NB4 (cell line): ENCODE data around the gene FOXM1.

Source experiments
- DNase-seq: peaks from one replicate; pipeline ENCODE4 v3.0.0; 2010; ENCODE audit warnings: low read depth
- H3K4me3 ChIP-seq: one replicate; pipeline ENCODE4 v1.5.1; 2011; ENCODE audit warnings: mild to moderate bottlenecking, low read depth, low read length, moderate library complexity
- MYC ChIP-seq: IDR thresholded peaks from 2 replicates; pipeline ENCODE4 v1.6.1; 2011; ENCODE audit warnings: low read depth, low read length
- POLR2A ChIP-seq: IDR thresholded peaks from 2 replicates; pipeline ENCODE4 v1.6.1; 2011; ENCODE audit warnings: mild to moderate bottlenecking; ENCODE audit not compliant: insufficient read length; ENCODE audit errors: extremely low read depth
- TF ChIP-seq, protein P1 (sequence below): IDR thresholded peaks from one replicate; pipeline ENCODE4 v1.5.1; 2012; ENCODE audit warnings: low read depth, low read length
- TF ChIP-seq, protein P2 (sequence below): IDR thresholded peaks from 2 replicates; pipeline ENCODE4 v1.6.1; 2011; ENCODE audit warnings: low read depth, low read length

Gene FOXM1

DNA sequence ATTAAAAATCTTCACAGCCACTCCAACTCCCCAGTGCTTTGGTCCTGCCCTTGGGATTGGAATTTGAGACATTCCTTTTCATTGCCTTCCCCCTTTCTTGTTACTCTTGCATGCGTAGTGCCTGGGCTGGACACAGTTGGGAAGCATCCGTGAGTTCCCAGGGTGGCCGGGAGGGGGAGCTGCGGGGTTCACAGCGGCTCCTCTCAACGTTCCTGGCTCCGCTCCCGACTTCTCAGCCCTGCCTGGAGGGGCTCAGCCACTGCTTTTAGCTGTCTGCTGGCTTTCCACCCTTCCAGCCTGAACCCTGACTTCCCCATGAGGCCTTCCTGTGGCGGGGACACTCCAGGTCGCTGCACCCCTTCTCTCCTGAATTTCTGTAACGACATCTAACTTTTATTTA is 23.3 kb downstream of the FOXM1 start:
- DNase-seq = peak; percentile 54
- H3K4me3 ChIP-seq = no peak overlapping the region
- TF ChIP-seq, protein P1, sequence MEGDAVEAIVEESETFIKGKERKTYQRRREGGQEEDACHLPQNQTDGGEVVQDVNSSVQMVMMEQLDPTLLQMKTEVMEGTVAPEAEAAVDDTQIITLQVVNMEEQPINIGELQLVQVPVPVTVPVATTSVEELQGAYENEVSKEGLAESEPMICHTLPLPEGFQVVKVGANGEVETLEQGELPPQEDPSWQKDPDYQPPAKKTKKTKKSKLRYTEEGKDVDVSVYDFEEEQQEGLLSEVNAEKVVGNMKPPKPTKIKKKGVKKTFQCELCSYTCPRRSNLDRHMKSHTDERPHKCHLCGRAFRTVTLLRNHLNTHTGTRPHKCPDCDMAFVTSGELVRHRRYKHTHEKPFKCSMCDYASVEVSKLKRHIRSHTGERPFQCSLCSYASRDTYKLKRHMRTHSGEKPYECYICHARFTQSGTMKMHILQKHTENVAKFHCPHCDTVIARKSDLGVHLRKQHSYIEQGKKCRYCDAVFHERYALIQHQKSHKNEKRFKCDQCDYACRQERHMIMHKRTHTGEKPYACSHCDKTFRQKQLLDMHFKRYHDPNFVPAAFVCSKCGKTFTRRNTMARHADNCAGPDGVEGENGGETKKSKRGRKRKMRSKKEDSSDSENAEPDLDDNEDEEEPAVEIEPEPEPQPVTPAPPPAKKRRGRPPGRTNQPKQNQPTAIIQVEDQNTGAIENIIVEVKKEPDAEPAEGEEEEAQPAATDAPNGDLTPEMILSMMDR = peak; percentile 69
- TF ChIP-seq, protein P2, sequence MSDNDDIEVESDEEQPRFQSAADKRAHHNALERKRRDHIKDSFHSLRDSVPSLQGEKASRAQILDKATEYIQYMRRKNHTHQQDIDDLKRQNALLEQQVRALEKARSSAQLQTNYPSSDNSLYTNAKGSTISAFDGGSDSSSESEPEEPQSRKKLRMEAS = no peak
- no peak for TF ChIP-seq POLR2A

DNA sequence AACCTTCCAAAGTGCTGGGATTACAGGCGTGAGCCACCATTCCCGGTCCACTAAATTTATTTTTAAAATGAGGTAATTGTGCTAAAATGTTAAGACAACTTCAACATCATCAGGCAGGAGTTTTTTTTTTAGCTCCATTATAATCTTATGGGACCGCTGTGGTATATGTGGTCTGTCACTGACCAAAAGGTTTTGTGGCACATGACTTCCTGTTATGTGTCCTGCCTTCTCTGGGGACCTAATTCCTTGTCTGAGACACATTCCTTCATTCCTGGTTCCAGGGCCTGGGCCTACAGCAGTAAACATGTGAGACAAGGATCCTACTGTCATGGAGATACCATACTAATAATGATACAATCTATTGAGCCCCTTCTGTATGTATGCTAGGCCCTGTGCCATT is 25.0 kb downstream of the FOXM1 start:
- no peak overlapping the region for H3K4me3 ChIP-seq
- TF ChIP-seq POLR2A (no peak), MYC (no peak)
- TF ChIP-seq, protein P2 = no peak
- TF ChIP-seq, protein P1 = no peak
- DNase-seq = no peak

DNA sequence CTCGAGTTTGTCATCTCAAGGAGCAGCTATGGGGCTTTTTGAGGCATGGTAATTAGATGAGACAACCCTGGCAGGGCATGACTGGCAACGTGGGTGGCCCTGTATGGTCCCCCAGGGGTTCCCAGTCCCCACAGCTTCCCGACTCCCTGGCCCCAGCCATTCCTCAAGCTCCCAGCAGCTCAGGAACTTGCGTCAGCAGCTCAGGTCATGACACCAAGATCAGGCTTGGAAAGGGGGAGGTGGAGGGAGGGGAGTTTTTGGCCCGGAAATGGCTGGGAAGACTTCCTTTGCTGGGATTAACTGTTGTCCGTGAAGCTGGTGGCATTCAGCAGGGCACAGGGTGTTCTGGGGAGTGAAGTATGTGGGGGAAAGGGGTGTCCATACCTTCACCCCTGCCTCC is 31.7 kb downstream of the FOXM1 start:
- no peak overlapping the region for H3K4me3 ChIP-seq
- no peak for DNase-seq
- no peak for TF ChIP-seq MYC
- TF ChIP-seq, protein P1 = no peak
- TF ChIP-seq, protein P2 = no peak
- TF ChIP-seq POLR2A = no peak

DNA sequence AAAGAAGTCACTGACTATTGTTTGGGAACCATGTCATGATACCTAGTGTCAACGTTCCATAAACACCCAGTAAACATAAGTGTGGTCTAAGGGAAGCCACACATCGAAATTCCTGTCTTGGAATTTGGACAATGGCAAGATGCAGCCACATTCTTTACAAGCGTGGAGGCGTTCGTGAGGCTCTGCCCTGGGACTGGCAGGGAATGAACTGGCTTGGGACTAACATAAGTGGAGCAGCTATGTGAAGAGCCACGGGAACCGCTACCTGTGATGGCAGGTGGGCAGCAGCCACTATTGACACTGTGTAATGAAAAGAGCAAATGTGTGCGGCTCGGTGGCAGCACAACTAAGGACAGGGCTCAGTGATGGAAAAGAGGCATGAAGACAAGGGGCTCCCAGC is 32.2 kb downstream of the FOXM1 start:
- TF ChIP-seq, protein P1 = no peak
- no peak for TF ChIP-seq POLR2A
- TF ChIP-seq MYC = no peak
- TF ChIP-seq, protein P2 = no peak
- H3K4me3 ChIP-seq = no peak overlapping the region
- DNase-seq = no peak

DNA sequence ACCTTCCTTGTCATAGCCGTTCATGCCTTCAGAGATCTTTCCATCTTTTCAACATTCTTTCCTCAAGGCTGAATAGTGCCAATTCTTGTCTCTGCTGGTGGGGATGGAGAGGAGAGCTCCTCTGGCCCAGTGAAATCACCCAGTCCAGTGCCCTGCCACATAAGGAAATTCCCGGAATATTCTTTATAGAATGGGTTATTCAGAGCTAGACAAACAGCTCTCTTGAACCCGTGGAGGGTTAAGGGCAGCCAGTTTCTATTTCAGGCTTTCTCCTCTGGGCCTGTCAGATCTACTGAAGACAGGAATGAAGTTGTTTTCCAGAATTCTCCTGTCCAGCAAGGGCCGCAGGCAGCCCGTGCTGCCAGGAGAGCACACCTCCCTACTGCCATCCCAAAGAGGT is 34.0 kb downstream of the FOXM1 start:
- TF ChIP-seq, protein P2 = no peak
- TF ChIP-seq POLR2A (no peak), MYC (no peak)
- TF ChIP-seq, protein P1 = no peak
- H3K4me3 ChIP-seq = no peak overlapping the region
- no peak for DNase-seq

DNA sequence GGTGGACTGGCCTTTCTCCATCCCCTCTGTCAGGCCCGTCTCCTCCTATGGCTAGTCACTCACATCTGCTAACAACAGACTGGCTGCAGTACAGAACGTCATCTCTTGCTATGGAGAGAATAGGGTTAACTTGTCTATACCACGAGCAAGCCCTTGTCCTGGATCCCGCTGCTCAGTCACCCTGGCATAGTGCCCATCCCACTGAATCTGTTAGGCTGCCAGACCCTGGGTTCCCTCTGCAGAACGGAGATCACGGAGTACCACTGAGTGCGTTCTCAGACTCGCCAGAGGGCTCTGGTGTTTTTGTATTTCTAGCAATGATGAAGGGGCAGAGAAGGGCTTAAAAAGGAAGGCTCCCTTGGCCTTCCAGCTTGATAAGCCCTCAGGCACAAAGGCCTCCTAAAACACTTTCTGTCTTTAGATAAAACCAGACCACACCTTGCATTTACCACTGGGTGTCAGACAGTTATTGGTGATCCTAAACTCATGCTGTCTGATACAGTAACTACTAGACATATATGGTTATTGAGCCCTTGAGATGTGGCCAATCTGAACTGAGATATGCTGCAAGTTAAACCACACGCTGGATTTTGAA is 35.8 kb downstream of the FOXM1 start:
- TF ChIP-seq, protein P1 = no peak
- TF ChIP-seq MYC = no peak
- TF ChIP-seq, protein P2 = no peak
- TF ChIP-seq POLR2A = no peak
- H3K4me3 ChIP-seq = no peak overlapping the region
- DNase-seq = no peak
